ENCODE measurements around the gene KCTD16. TPM values are rescaled to one million over a fixed set of nuclear protein-coding genes. Genes with fewer than 3 reads are reported as not detected.

The KCTD16 gene
- total RNA-seq, 6 experiments from 2014 or later, result 1.5 to 3.6 (median 3.0) TPM

GRCh38 chr5:144369006-144369405 is 198.3 kb downstream of the KCTD16 start:
- peak overlapping the region; percentile 17; the same call in 1 of the 2 replicates for H3K27ac Mint-ChIP-seq
- H3K27me3 Mint-ChIP-seq (ENCODE audit: insufficient read depth), result peaks cover 2% of the 10 kb centered on the region
- DNase-seq, result no peak
- no peaks in the 10 kb centered on the region for H3K36me3 Mint-ChIP-seq (ENCODE audit: low read depth)
- H3K9me3 Mint-ChIP-seq, result no peaks in the 10 kb centered on the region
- peak overlapping the region; percentile 9; the same call in 1 of the 2 replicates for H3K4me3 Mint-ChIP-seq
- TF ChIP-seq CTCF (IDR thresholded peaks at IDR 0.05), result no peak
- peaks cover 43% of the 10 kb centered on the region for H3K4me1 Mint-ChIP-seq (ENCODE audit: low read depth)

- DNase-seq, result no peak
- no peaks in the 10 kb centered on the region for H3K9me3 Mint-ChIP-seq
- no peaks in the 10 kb centered on the region for H3K36me3 Mint-ChIP-seq (ENCODE audit: low read depth)
- peaks cover 54% of the 10 kb centered on the region for H3K4me1 Mint-ChIP-seq (ENCODE audit: low read depth)
- no peak overlapping the region for H3K27ac Mint-ChIP-seq
- peaks cover 4% of the 10 kb centered on the region for H3K27me3 Mint-ChIP-seq (ENCODE audit: insufficient read depth)
- no peak for TF ChIP-seq CTCF (IDR thresholded peaks at IDR 0.05)
- no peak overlapping the region for H3K4me3 Mint-ChIP-seq
Measured at GRCh38 chr5:144370273-144370672, 199.6 kb downstream of the KCTD16 start.

GRCh38 chr5:144374637-144375036 is 204.0 kb downstream of the KCTD16 start:
- no peaks in the 10 kb centered on the region for H3K36me3 Mint-ChIP-seq (ENCODE audit: low read depth)
- peaks cover 2% of the 10 kb centered on the region for H3K27me3 Mint-ChIP-seq (ENCODE audit: insufficient read depth)
- H3K27ac Mint-ChIP-seq, result no peak overlapping the region
- peaks cover 38% of the 10 kb centered on the region; the same call in 1 of the 2 replicates for H3K4me1 Mint-ChIP-seq (ENCODE audit: low read depth)
- no peaks in the 10 kb centered on the region for H3K9me3 Mint-ChIP-seq
- no peak overlapping the region; the same call in 1 of the 2 replicates for H3K4me3 Mint-ChIP-seq
- no peak for DNase-seq
- no peak for TF ChIP-seq CTCF (IDR thresholded peaks at IDR 0.05)

GRCh38 chr5:144377207-144377606 is 206.5 kb downstream of the KCTD16 start:
- peaks cover 27% of the 10 kb centered on the region; the same call in 1 of the 2 replicates for H3K4me1 Mint-ChIP-seq (ENCODE audit: low read depth)
- H3K9me3 Mint-ChIP-seq, result peaks cover 4% of the 10 kb centered on the region; the same call in 1 of the 2 replicates
- H3K36me3 Mint-ChIP-seq (ENCODE audit: low read depth), result no peaks in the 10 kb centered on the region; the same call in none of the 2 replicates
- no peak overlapping the region for H3K27ac Mint-ChIP-seq
- no peak for DNase-seq
- H3K4me3 Mint-ChIP-seq, result no peak overlapping the region
- TF ChIP-seq CTCF (IDR thresholded peaks at IDR 0.05), result no peak
- H3K27me3 Mint-ChIP-seq (ENCODE audit: insufficient read depth), result peaks cover 2% of the 10 kb centered on the region

- H3K9me3 Mint-ChIP-seq, result peaks cover 4% of the 10 kb centered on the region; the same call in 1 of the 2 replicates
Measured at GRCh38 chr5:144378681-144379080, 208.0 kb downstream of the KCTD16 start.

More at GRCh38 chr5:144378681-144379080, 208.0 kb downstream of the KCTD16 start:
- no peak overlapping the region for H3K4me3 Mint-ChIP-seq
- H3K27me3 Mint-ChIP-seq (ENCODE audit: insufficient read depth), result peaks cover 2% of the 10 kb centered on the region
- no peak for DNase-seq
- no peak for TF ChIP-seq CTCF (IDR thresholded peaks at IDR 0.05)
- H3K36me3 Mint-ChIP-seq (ENCODE audit: low read depth), result no peaks in the 10 kb centered on the region; the same call in none of the 2 replicates
- H3K27ac Mint-ChIP-seq, result no peak overlapping the region
- peaks cover 33% of the 10 kb centered on the region for H3K4me1 Mint-ChIP-seq (ENCODE audit: low read depth)
